Measurements from ENCODE around the gene CDR2.

DNA sequence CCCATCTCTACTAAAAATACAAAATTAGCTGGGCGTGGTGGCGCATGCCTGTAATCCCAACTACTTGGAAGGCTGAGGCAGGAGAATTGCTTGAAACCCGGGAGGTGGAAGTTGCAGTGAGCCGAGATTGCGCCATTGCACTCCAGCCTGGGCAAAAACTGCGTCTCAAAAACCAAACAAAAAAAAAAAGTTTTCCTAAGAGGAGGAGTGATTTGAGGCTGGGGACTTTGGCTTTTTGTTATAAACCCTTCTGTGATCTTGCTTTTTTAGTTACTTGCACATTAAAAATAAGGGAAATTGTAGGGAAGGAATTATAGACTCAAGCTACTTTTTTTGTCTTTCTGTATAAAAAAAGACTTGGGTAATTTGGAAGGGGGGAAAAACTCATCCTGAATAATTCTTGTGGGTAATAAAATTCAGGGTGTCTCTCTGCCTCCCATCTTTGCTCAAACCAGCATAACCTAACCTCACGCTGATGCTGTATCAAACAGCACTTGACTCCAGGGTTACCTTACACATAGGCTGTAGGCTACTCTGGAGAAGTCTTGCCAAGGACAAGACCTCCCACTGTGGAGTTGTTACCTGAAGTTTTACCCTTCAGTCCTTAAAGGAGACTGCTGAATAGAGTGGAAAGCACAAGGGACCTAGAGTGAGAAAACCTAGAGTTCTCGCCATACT is 1.7 kb upstream of the CDR2 start:
- no peak for TF ChIP-seq POLR2A (IDR thresholded peaks at IDR 0.05)
- TF ChIP-seq, protein P1, sequence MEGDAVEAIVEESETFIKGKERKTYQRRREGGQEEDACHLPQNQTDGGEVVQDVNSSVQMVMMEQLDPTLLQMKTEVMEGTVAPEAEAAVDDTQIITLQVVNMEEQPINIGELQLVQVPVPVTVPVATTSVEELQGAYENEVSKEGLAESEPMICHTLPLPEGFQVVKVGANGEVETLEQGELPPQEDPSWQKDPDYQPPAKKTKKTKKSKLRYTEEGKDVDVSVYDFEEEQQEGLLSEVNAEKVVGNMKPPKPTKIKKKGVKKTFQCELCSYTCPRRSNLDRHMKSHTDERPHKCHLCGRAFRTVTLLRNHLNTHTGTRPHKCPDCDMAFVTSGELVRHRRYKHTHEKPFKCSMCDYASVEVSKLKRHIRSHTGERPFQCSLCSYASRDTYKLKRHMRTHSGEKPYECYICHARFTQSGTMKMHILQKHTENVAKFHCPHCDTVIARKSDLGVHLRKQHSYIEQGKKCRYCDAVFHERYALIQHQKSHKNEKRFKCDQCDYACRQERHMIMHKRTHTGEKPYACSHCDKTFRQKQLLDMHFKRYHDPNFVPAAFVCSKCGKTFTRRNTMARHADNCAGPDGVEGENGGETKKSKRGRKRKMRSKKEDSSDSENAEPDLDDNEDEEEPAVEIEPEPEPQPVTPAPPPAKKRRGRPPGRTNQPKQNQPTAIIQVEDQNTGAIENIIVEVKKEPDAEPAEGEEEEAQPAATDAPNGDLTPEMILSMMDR (IDR thresholded peaks at IDR 0.05): no peak

Data from uterus (tissue), 2 donors.